Mesenchymal stem cell (in vitro differentiated cells and primary cell): ENCODE data around the gene TTC9C.
"Not testable (repeated sequence)": the region's sequence is repeated elsewhere in the genome, so short reads cannot be mapped to it uniquely, and the experiment has no call there.

Source experiments
- DNase-seq: peaks from one replicate; pipeline ENCODE4 v3.0.0-alpha.2; 2013
- H2AFZ ChIP-seq: one replicate; pipeline ENCODE4 v1.6.1; 2013; ENCODE audit warnings: low read depth, mild to moderate bottlenecking, control low read depth, inconsistent platforms, low read length, moderate library complexity
- H2AK5ac ChIP-seq: 2 replicates; pipeline ENCODE4 v1.6.1; 2013; ENCODE audit warnings: low read length, moderate library complexity, mild to moderate bottlenecking, inconsistent platforms; ENCODE audit not compliant: severe bottlenecking
- H2BK120ac ChIP-seq: one replicate; pipeline ENCODE4 v1.6.1; 2013; ENCODE audit warnings: low read depth, mild to moderate bottlenecking, inconsistent platforms, low read length, moderate library complexity
- H2BK12ac ChIP-seq, 2 experiments: one replicate each; pipeline ENCODE4 v1.6.1; 2013; ENCODE audit warnings: inconsistent platforms in 2 of 2, low read length in 2 of 2, mild to moderate bottlenecking in 2 of 2, moderate library complexity in 2 of 2, control low read depth in 1 of 2
- H2BK15ac ChIP-seq: one replicate; pipeline ENCODE4 v1.6.1; 2013; ENCODE audit warnings: mild to moderate bottlenecking, low read depth, inconsistent platforms; ENCODE audit not compliant: poor library complexity, severe bottlenecking
- H2BK5ac ChIP-seq: 2 replicates; pipeline ENCODE4 v1.6.1; 2013; ENCODE audit warnings: low read depth, mild to moderate bottlenecking, low read length, control low read depth, inconsistent platforms; ENCODE audit not compliant: poor library complexity, severe bottlenecking
- H3K14ac ChIP-seq, 2 experiments: one replicate each; pipeline ENCODE4 v1.6.1; 2013; ENCODE audit warnings: inconsistent platforms in 2 of 2, low read length in 2 of 2, control low read depth in 1 of 2, mild to moderate bottlenecking in 1 of 2, moderate library complexity in 1 of 2
- H3K18ac ChIP-seq, 2 experiments: one replicate each; pipeline ENCODE4 v1.6.1; 2013; ENCODE audit warnings: inconsistent platforms in 2 of 2, low read length in 2 of 2, control low read depth in 1 of 2, low read depth in 1 of 2, mild to moderate bottlenecking in 1 of 2
- H3K23ac ChIP-seq, 2 experiments: one replicate each; pipeline ENCODE4 v1.6.1; 2013; ENCODE audit warnings: inconsistent platforms in 2 of 2, low read length in 2 of 2, mild to moderate bottlenecking in 2 of 2, moderate library complexity in 2 of 2, control low read depth in 1 of 2
- H3K27ac ChIP-seq: 2 replicates; pipeline ENCODE4 v1.5.1; 2013; ENCODE audit warnings: mild to moderate bottlenecking, moderate library complexity, low read length, control low read depth, inconsistent platforms; ENCODE audit not compliant: poor library complexity, severe bottlenecking
- H3K27me3 ChIP-seq, 2 experiments: 2 replicates each; pipeline versions ENCODE4 v1.6.1 to v1.7.0; 2013; ENCODE audit warnings: low read length in 2 of 2, mild to moderate bottlenecking in 2 of 2, moderate library complexity in 2 of 2, control low read depth in 1 of 2, inconsistent platforms in 1 of 2; ENCODE audit not compliant: control insufficient read depth in 1 of 2, insufficient read depth in 1 of 2
- H3K36me3 ChIP-seq, 2 experiments: 2 replicates each; pipeline versions ENCODE4 v1.6.1 to v1.7.0; 2013; ENCODE audit warnings: low read length in 2 of 2, control low read depth in 1 of 2, inconsistent platforms in 1 of 2, low read depth in 1 of 2, mild to moderate bottlenecking in 1 of 2; ENCODE audit not compliant: insufficient read depth in 2 of 2, control insufficient read depth in 1 of 2
- H3K4ac ChIP-seq, 2 experiments: one replicate each; pipeline ENCODE4 v1.6.1; 2013; ENCODE audit warnings: inconsistent platforms in 2 of 2, low read length in 2 of 2, mild to moderate bottlenecking in 2 of 2, moderate library complexity in 2 of 2, control low read depth in 1 of 2, low read depth in 1 of 2
- H3K4me1 ChIP-seq: 2 replicates; pipeline ENCODE4 v1.6.1; 2013; ENCODE audit warnings: low read depth, low read length, control low read depth; ENCODE audit not compliant: control insufficient read depth, insufficient read depth
- H3K4me2 ChIP-seq: 2 replicates; pipeline ENCODE4 v1.6.1; 2013; ENCODE audit warnings: low read length, mild to moderate bottlenecking, inconsistent platforms; ENCODE audit not compliant: poor library complexity, severe bottlenecking
- H3K4me3 ChIP-seq, 2 experiments: 2 replicates each; pipeline versions ENCODE4 v1.5.1 to v1.7.0; 2013; ENCODE audit warnings: low read length in 2 of 2, mild to moderate bottlenecking in 2 of 2, control low read depth in 1 of 2, low read depth in 1 of 2; ENCODE audit not compliant: insufficient read depth in 1 of 2
- H3K79me1 ChIP-seq: replicated peaks from 2 replicates; pipeline ENCODE4 v1.6.1; 2013; ENCODE audit warnings: mild to moderate bottlenecking, control low read depth, low read length, inconsistent platforms; ENCODE audit not compliant: poor library complexity, severe bottlenecking
- H3K9ac ChIP-seq: 2 replicates; pipeline ENCODE4 v1.7.0; 2013; ENCODE audit warnings: mild to moderate bottlenecking, low read length, moderate library complexity
- H3K9me3 ChIP-seq: 2 replicates; pipeline ENCODE4 v1.7.0; 2013; ENCODE audit warnings: mild to moderate bottlenecking, low read length; ENCODE audit not compliant: control insufficient read depth
- H4K8ac ChIP-seq: one replicate; pipeline ENCODE4 v1.6.1; 2013; ENCODE audit warnings: inconsistent platforms, mild to moderate bottlenecking, low read length, moderate library complexity
- H4K91ac ChIP-seq: one replicate; pipeline ENCODE4 v1.6.1; 2013; ENCODE audit warnings: mild to moderate bottlenecking, low read length, inconsistent platforms
- WGBS: methylation state at CpG from one replicate; pipeline ENCODE4 v1.1.7; 2013; ENCODE audit warnings: mixed read lengths; 5-methylcytosine and 5-hydroxymethylcytosine counted together

The TTC9C gene

GRCh38 chr11:62726915-62727164 is 1.4 kb upstream of the TTC9C start:
- no peak for DNase-seq
- peak overlapping the region in 1 of 2 experiments; percentile 75 for H3K23ac ChIP-seq
- H3K4me3 ChIP-seq: peak overlapping the region; percentile 97 to 100
- under 1% methylated on average over 37 of the region's 37 CpGs for WGBS
- peak overlapping the region; percentile 86 for H4K8ac ChIP-seq
- peak overlapping the region; percentile 27 for H2BK120ac ChIP-seq
- H4K91ac ChIP-seq: peak overlapping the region; percentile 94
- H3K27me3 ChIP-seq: no peaks in the 10 kb centered on the region
- H2BK12ac ChIP-seq: no peak overlapping the region
- peaks cover 5% of the 10 kb centered on the region for H3K79me1 ChIP-seq
- peak overlapping the region; percentile 97 to 100 for H3K18ac ChIP-seq
- peak overlapping the region; percentile 92 for H2BK5ac ChIP-seq
- H2AK5ac ChIP-seq: no peak overlapping the region
- H3K27ac ChIP-seq: peak overlapping the region; percentile 39
- peak overlapping the region; percentile 89 to 94 for H3K14ac ChIP-seq
- H2AFZ ChIP-seq: peak overlapping the region; percentile 71
- no peaks in the 10 kb centered on the region for H3K9me3 ChIP-seq
- peak overlapping the region; percentile 98 for H3K9ac ChIP-seq
- peaks cover 17 to 30% of the 10 kb centered on the region in 2 experiments for H3K36me3 ChIP-seq
- peaks cover 8% of the 10 kb centered on the region for H3K4me1 ChIP-seq
- H2BK15ac ChIP-seq: peak overlapping the region; percentile 64
- H3K4me2 ChIP-seq: peak overlapping the region; percentile 87
- H3K4ac ChIP-seq: peak overlapping the region; percentile 88 to 99

GRCh38 chr11:62727165-62727871 is 968 bp upstream of the TTC9C start, which contains the start of gene HNRNPUL2:
TSS of gene HNRNPUL2 (minus strand) at chr11:62727457. CDS start at chr11:62727156, 301 bp downstream.
- Histone ChIP-seq H3K4me2 (peak within 1 kb of the TSS; percentile 99), H2BK12ac (peak within 1 kb of the TSS in 1 of 2 experiments; percentile 78), H2BK5ac (peak within 1 kb of the TSS; percentile 92), H3K4me1 (peaks cover 7% of the 10 kb centered on the region), H2AK5ac (peak within 1 kb of the TSS; percentile 60), H2BK120ac (peak within 1 kb of the TSS; percentile 71), H3K14ac (peak within 1 kb of the TSS; percentile 89 to 94), H3K18ac (peak within 1 kb of the TSS; percentile 99 to 100), H3K9ac (peak within 1 kb of the TSS; percentile 98), H3K27ac (peak within 1 kb of the TSS; percentile 99), H3K79me1 (peaks cover 4% of the 10 kb centered on the region), H3K23ac (peak within 1 kb of the TSS; percentile 98 to 99), H2AFZ (peak within 1 kb of the TSS; percentile 78), H3K4ac (peak within 1 kb of the TSS; percentile 89 to 99), H3K27me3 (no peaks in the 10 kb centered on the region), H2BK15ac (peak within 1 kb of the TSS; percentile 97), H3K4me3 (peak within 1 kb of the TSS; percentile 97 to 100), H3K9me3 (no peaks in the 10 kb centered on the region), H3K36me3 (peaks cover 15 to 25% of the 10 kb centered on the region in 2 experiments), H4K91ac (peak within 1 kb of the TSS; percentile 94), H4K8ac (peak within 1 kb of the TSS; percentile 100)
- WGBS: under 1% methylated on average over 57 of the region's 72 CpGs
- DNase-seq: peak; percentile 99

- H4K91ac ChIP-seq: no peak overlapping the region
- 0% methylated on average over 20 of the region's 20 CpGs for WGBS
These were observed 465 bp upstream of the TTC9C start for GRCh38 chr11:62727872-62728170.

GRCh38 chr11:62730076-62730475 is 1.8 kb downstream of the TTC9C start:
- H3K27me3 ChIP-seq, H2BK12ac ChIP-seq, DNase-seq, H2AFZ ChIP-seq, H2BK120ac ChIP-seq, H3K4ac ChIP-seq, H4K8ac ChIP-seq, H4K91ac ChIP-seq, H2BK15ac ChIP-seq, H3K14ac ChIP-seq, H3K27ac ChIP-seq, H3K18ac ChIP-seq, H3K9me3 ChIP-seq, H3K79me1 ChIP-seq, H3K23ac ChIP-seq, H2AK5ac ChIP-seq, H2BK5ac ChIP-seq, H3K4me1 ChIP-seq: not testable (repeated sequence)
- Histone ChIP-seq H3K4me3 (peak overlapping the region in 1 of 2 experiments; percentile 100), H3K4me2 (peak overlapping the region; percentile 56), H3K36me3 (peaks cover 18 to 22% of the 10 kb centered on the region in 2 experiments), H3K9ac (peak overlapping the region; percentile 98)
- 91% methylated on average over 14 of the region's 14 CpGs for WGBS

More at GRCh38 chr11:62727872-62728170, 465 bp upstream of the TTC9C start:
- Histone ChIP-seq H3K9me3 (no peaks in the 10 kb centered on the region), H2BK12ac (peak overlapping the region in 1 of 2 experiments; percentile 46), H3K27ac (peak overlapping the region; percentile 99), H3K27me3 (no peaks in the 10 kb centered on the region), H3K9ac (peak overlapping the region; percentile 98), H3K4me2 (peak overlapping the region; percentile 99), H3K79me1 (peaks cover 2% of the 10 kb centered on the region), H3K23ac (no peak overlapping the region), H4K8ac (peak overlapping the region; percentile 100), H3K4ac (peak overlapping the region; percentile 89 to 96), H2AK5ac (no peak overlapping the region), H3K14ac (peak overlapping the region in 1 of 2 experiments; percentile 93), H3K18ac (peak overlapping the region; percentile 86 to 99), H2BK120ac (peak overlapping the region; percentile 22), H3K4me1 (peaks cover 7% of the 10 kb centered on the region), H3K36me3 (peaks cover 15 to 23% of the 10 kb centered on the region in 2 experiments), H2BK5ac (peak overlapping the region; percentile 85), H2BK15ac (peak overlapping the region; percentile 97), H2AFZ (no peak overlapping the region), H3K4me3 (peak overlapping the region; percentile 72 to 100)
- DNase-seq: peak; percentile 99
